Endothelial cell (in vitro differentiated cells): ENCODE results near the gene CTDNEP1. TPM values are rescaled to one million over a fixed set of nuclear protein-coding genes. Genes with fewer than 3 reads are reported as not detected.

ENCODE experiments used
- DNase-seq: peaks from one replicate; pipeline ENCODE4 v3.0.0; 2021; ENCODE audit warnings: low spot score
- H3K27ac Mint-ChIP-seq: one replicate; pipeline ENCODE4 v1.8.0; 2021; ENCODE audit warnings: mixed read lengths, inconsistent platforms; ENCODE audit not compliant: unreplicated experiment
- H3K27me3 Mint-ChIP-seq: one replicate; pipeline ENCODE4 v1.8.0; 2021; ENCODE audit warnings: mild to moderate bottlenecking, moderate library complexity, mixed read lengths, inconsistent platforms; ENCODE audit not compliant: unreplicated experiment
- H3K36me3 Mint-ChIP-seq: one replicate; pipeline ENCODE4 v1.8.0; 2021; ENCODE audit warnings: mild to moderate bottlenecking, low read depth, mixed read lengths, inconsistent platforms; ENCODE audit not compliant: unreplicated experiment
- H3K4me1 Mint-ChIP-seq: one replicate; pipeline ENCODE4 v1.8.0; 2021; ENCODE audit warnings: mild to moderate bottlenecking, mixed read lengths, inconsistent platforms; ENCODE audit not compliant: unreplicated experiment
- H3K4me3 Mint-ChIP-seq: one replicate; pipeline ENCODE4 v1.8.0; 2021; ENCODE audit warnings: mild to moderate bottlenecking, mixed read lengths, inconsistent platforms; ENCODE audit not compliant: unreplicated experiment
- H3K9me3 Mint-ChIP-seq: one replicate; pipeline ENCODE4 v1.8.0; 2021; ENCODE audit warnings: mixed read lengths, inconsistent platforms; ENCODE audit not compliant: unreplicated experiment
- total RNA-seq: library from RNA; stranded (reverse); fragmentation: NEBNext Ultra II Directional; extraction: Animal tissue kit (Norgen Biotek cat#: 25700); gene quantifications from one replicate; pipeline ENCODE4 v1.2.1, GENCODE V29; 2021; ENCODE audit not compliant: unreplicated experiment
- TF ChIP-seq, protein P1 (sequence below): fragments of 200-600 bp; sonication (generic); IDR thresholded peaks from one replicate; pipeline ENCODE4 v1.5.0; 2021; ENCODE audit warnings: antibody characterized with exemption; ENCODE audit not compliant: unreplicated experiment

The CTDNEP1 gene
- total RNA-seq, 1 donor from 2014 or later: 148 TPM

DNA sequence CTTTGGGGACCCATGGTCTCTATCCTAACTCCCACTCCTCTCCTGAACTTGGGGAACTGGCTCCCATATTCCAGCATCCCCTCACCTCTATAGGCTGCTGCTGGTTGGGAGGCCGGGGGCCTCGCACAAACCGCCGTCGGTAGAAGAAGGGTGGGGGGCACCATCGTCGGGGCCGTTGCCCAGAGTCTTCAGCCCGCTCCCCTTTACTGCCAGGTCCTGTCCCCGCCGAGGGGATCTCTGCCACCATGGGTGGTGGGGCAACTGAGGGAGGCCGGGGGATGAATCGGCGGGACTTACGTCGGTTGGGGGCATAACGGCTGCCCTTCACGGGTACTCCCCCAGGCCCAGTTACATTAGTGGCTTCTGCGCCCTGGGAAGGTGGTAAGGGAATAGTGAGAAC is 38.6 kb upstream of the CTDNEP1 start:
- DNase-seq: no peak
- peaks cover 9% of the 10 kb centered on the region for H3K27me3 Mint-ChIP-seq
- no peak overlapping the region for H3K27ac Mint-ChIP-seq
- no peaks in the 10 kb centered on the region for H3K36me3 Mint-ChIP-seq
- H3K4me3 Mint-ChIP-seq: no peak overlapping the region
- TF ChIP-seq, protein P1, sequence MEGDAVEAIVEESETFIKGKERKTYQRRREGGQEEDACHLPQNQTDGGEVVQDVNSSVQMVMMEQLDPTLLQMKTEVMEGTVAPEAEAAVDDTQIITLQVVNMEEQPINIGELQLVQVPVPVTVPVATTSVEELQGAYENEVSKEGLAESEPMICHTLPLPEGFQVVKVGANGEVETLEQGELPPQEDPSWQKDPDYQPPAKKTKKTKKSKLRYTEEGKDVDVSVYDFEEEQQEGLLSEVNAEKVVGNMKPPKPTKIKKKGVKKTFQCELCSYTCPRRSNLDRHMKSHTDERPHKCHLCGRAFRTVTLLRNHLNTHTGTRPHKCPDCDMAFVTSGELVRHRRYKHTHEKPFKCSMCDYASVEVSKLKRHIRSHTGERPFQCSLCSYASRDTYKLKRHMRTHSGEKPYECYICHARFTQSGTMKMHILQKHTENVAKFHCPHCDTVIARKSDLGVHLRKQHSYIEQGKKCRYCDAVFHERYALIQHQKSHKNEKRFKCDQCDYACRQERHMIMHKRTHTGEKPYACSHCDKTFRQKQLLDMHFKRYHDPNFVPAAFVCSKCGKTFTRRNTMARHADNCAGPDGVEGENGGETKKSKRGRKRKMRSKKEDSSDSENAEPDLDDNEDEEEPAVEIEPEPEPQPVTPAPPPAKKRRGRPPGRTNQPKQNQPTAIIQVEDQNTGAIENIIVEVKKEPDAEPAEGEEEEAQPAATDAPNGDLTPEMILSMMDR: no peak
- peaks cover 8% of the 10 kb centered on the region for H3K4me1 Mint-ChIP-seq
- no peaks in the 10 kb centered on the region for H3K9me3 Mint-ChIP-seq

DNA sequence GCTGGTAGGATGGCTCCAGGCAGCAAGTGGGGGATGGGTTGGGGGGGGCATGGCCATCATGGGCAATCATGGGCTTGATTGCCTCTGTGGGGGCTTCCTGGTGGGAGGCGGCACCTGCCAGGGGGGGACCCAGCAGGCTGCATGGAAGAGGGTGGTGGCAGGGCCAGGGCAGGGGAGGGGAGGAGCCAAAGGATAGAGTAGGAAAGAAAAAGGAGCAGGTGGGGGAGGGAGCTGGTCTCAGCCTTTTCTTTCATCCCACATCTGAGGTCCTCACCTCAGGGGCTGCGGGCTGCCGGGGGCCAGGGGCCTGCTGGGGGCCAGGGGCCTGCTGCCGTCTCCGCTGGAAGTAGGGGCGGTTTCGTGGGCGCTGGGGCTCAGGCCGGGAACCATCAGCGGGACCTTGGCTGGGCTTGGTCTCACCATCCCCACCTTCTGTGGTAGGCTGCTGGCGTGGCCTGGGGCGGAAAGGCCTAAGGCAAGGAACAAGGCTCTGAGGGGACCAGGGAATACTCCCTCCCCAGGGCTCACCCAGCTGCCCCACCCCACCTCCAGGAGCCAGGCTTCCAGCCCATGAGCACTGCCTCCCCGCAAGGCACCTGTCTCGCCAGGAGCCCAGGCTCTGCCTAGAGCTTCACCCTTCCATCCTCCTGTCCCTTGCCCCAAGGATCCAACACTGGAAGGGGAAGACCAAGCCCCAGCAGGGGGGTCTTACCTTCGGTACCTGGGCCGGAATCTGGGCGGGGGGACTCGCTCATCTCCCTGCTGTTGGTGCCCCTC is 37.9 kb upstream of the CTDNEP1 start:
- no peak for DNase-seq
- Mint-ChIP-seq H3K27me3 (peaks cover 11% of the 10 kb centered on the region), H3K9me3 (no peaks in the 10 kb centered on the region), H3K4me1 (peaks cover 8% of the 10 kb centered on the region), H3K4me3 (no peak overlapping the region), H3K36me3 (no peaks in the 10 kb centered on the region), H3K27ac (no peak overlapping the region)
- TF ChIP-seq, protein P1: no peak

DNA sequence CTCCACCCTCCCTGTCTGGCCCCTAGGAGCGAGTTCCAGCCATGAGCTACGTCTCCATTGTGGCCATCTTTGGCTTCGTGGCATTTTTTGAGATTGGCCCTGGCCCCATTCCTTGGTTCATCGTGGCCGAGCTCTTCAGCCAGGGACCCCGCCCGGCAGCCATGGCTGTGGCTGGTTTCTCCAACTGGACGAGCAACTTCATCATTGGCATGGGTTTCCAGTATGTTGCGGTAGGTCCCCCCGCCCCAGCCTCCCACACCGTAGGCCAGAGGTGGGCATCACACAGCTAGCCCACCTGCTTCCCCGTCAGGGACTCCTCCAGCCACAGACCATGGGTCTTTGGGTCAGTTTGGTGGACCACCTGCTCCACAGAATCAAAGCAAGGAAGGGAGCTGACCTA is 34.1 kb upstream of the CTDNEP1 start:
- Mint-ChIP-seq H3K4me1 (peaks cover 5% of the 10 kb centered on the region), H3K9me3 (no peaks in the 10 kb centered on the region), H3K27ac (no peak overlapping the region), H3K4me3 (no peak overlapping the region), H3K36me3 (no peaks in the 10 kb centered on the region), H3K27me3 (peaks cover 9% of the 10 kb centered on the region)
- TF ChIP-seq, protein P1: no peak
- no peak for DNase-seq

DNA sequence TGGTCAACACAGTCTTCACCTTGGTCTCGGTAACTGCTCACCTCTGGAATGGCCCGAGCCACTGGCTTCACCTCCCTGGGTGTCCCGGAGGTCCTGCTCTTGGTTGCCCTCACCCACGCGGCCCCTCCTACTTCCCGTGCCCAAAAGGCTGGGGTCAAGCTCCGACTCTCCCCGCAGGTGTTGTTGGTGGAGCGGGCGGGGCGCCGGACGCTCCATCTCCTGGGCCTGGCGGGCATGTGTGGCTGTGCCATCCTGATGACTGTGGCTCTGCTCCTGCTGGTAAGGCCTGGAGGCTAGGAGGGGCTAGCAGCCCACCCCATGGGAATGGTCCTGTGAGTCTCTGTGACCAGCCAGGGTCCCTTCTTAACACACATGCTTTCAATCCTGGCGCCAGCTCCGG is 33.4 kb upstream of the CTDNEP1 start:
- Mint-ChIP-seq H3K4me1 (peaks cover 11% of the 10 kb centered on the region), H3K4me3 (no peak overlapping the region), H3K36me3 (no peaks in the 10 kb centered on the region), H3K27me3 (peaks cover 14% of the 10 kb centered on the region), H3K9me3 (no peaks in the 10 kb centered on the region), H3K27ac (no peak overlapping the region)
- TF ChIP-seq, protein P1: no peak
- DNase-seq: no peak

DNA sequence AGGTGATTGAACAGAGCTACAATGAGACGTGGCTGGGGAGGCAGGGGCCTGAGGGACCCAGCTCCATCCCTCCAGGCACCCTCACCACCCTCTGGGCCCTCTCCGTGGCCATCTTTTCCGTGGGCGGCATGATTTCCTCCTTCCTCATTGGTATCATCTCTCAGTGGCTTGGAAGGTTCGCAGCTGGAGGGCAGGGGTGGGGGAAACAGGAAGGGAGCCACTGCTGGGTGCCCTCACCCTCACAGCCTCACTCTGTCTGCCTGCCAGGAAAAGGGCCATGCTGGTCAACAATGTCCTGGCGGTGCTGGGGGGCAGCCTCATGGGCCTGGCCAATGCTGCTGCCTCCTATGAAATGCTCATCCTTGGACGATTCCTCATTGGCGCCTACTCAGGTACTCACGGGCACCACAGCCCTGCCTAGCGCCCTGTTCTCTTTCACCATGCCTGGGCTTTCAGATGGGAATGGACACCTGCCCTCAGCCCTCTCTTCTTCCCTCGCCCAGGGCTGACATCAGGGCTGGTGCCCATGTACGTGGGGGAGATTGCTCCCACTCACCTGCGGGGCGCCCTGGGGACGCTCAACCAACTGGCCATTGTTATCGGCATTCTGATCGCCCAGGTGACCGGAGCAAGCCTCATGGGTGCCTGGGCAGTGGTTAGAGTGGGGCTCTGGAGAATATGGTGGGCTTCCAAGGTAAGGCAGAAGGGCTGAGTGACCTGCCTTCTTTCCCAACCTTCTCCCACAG is 32.1 kb upstream of the CTDNEP1 start:
- no peaks in the 10 kb centered on the region for H3K36me3 Mint-ChIP-seq
- DNase-seq: no peak
- peaks cover 15% of the 10 kb centered on the region for H3K4me1 Mint-ChIP-seq
- peaks cover 14% of the 10 kb centered on the region for H3K27me3 Mint-ChIP-seq
- TF ChIP-seq, protein P1: no peak
- H3K9me3 Mint-ChIP-seq: no peaks in the 10 kb centered on the region
- peak overlapping the region; percentile 37 for H3K4me3 Mint-ChIP-seq
- H3K27ac Mint-ChIP-seq: no peak overlapping the region
